Stimulated activated CD8-positive, alpha-beta memory T cell treated with anti-CD3 and anti-CD28 coated beads, Interleukin-7, amount 100 ng/mL, for 48 hours (primary cell): ENCODE results near the gene OR14J1.
"Not testable (repeated sequence)": the region's sequence is repeated elsewhere in the genome, so short reads cannot be mapped to it uniquely, and the experiment has no call there.

Experiments used
- DNase-seq, 2 donors: peaks; one replicate each; pipeline ENCODE4 v3.0.0-alpha.2; 2020; ENCODE audit warnings: low read depth in 1 of 2; ENCODE audit errors: extremely low read depth in 1 of 2

Gene OR14J1, protein sequence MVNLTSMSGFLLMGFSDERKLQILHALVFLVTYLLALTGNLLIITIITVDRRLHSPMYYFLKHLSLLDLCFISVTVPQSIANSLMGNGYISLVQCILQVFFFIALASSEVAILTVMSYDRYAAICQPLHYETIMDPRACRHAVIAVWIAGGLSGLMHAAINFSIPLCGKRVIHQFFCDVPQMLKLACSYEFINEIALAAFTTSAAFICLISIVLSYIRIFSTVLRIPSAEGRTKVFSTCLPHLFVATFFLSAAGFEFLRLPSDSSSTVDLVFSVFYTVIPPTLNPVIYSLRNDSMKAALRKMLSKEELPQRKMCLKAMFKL

DNA sequence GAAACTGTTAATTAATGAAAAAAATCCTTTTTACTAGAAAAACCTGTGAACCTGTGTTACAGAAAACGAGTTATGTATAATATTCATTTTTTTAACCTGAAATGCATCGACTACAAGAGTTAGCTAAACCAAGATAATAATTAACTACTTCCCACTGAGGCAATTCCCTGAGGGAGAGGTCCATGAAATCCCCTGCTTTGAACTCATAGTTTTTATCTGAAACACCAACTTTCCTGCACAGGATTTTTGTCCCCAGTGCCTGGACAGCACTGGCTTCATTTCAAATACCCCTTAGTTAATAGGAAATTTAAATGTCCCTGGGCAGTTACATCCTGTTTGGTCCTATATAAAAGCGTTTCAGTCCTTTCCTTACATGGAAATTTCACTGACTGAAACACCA, at the start of gene OR14J1:
OR14J1 (plus strand) TSS at position 386 of the 400 bp plus-strand sequence. CDS start 4,989 bp downstream, outside the sequence.
- DNase-seq = no peak

DNA sequence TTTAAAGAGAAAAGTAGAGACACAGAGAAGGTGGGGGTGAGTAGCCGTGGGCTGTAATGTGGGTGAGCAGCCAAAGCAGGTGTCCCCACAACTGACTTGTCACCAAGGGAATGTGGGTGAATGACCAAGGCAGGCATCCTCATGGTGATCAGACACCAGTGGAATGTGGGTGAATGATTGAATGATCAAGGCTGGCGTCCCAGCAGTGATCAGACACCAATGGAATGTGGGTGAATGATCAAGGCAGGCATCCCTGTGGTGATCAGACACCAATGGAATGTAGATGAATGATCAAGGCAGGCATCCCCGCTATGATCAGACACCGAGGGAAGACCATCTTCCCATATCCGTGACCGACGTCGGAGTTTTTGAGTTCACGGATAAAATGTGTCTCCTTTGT, 49.8 kb upstream of the OR14J1 start:
- DNase-seq = no peak

DNA sequence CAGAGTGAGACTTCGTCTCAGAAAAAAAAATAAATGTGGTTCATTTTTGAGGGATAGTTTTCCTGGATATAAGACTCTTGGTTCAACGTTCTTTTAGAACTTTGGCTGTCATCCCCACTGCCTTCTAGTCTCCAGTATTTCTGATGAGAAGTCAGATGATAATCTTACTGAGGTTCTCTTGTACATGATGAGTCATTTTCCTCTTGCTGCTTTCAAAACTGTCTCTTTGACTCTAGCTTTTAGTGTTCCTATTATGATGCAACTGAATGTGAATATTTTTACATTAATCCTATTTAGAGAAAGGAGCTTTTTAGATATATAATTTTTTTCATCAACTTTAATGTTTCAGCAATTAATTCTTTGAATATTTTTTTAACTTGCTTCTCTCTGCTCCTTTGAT, 46.0 kb upstream of the OR14J1 start:
- no peak for DNase-seq

DNA sequence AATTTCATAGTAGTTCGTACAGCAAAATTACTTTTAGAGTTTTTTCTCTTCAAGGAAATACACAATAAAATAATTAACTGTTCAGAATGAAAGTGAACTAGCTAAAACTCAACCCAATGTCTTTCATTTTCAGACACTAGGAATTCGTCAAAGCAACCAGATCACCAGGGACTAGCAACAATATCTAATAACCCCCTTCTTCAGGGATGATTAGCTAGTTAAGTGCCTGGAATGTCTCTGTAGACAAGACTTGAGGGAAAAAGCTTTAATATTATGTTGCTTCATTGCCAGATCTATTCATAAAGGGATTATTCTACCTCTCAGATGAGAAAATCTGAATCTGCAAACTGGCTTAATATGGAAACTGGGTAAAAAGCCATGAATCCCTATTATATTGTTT, 41.8 kb upstream of the OR14J1 start:
- DNase-seq = no peak

DNA sequence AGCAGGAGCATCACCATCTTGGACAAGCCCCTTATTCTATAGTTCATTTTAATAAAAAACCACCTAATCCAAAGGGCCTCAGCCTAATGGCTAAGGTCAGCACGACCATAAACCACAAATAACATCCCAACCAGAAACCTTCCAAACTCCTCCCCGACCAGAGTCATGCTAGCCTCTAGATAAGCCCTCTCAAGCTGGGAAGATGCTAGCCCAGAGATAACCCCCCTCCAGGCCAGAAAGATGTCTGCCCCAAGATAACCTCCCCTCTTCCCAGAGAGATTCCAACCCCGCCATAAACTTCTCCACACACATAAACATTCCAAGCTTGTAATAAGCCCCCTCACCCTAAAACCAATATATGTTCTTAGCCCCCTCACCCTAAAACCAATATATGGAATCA, 38.5 kb upstream of the OR14J1 start:
- no peak for DNase-seq

DNA sequence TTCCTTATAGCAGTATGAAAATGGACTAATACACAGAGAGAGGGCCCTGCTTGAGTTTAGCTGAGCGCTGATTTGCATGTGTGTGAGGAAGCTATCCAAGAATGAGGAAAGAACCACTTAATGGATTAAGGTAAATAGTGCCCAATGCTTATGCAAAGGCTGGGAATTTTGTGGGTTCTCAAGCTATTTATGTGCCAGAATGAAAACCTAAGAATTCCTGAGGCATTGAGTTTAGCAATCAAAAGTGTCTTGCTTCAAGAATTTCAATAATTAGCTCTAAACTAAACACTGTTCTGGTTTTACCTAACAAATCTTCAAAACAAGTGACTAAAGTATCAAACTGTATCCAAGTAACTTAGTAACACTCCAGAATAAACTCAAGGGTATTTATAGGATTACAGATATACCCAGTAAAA, 7.0 kb upstream of the OR14J1 start:
- no peak for DNase-seq

DNA sequence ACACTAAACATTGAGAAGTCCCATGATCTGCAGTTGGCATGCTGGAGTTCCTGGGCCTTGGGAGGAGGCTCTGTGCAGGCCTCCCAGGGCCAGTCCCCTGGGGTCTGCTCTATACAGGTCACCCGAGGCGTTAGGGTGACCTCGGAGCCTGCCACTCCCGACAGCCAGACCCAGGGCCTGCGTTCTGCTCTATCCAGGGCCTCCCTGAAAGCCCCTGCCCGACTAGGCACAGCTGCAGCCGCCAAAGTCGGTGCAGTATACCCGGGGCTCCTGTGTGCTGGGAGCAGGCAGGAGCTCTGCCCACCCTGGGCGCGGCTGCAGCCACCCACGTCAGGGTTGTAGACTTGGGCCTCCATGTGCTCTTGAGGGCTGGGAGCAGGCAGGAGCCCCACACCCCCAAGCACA, 6.3 kb upstream of the OR14J1 start:
- no peak for DNase-seq

DNA sequence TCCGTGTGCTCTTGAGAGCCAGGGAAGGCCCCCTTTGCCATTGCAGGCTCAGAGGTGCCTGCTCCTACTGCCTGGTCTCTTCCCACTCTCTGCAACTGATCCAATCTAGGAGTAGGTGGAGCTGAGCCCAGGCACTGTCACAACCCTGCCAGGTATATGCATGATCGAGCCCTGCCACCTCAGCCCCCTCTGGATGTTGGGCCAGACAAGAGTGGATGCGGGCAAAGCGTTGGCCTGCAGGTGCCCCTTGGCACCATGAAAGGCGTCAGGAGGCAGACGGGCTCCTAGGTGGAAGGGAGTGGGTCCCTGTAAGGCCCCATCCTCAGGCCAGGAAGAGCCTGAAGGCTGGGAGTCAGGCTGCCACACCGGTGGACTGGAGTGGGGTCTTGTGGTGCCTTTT, 5.9 kb upstream of the OR14J1 start:
- DNase-seq = no peak

DNA sequence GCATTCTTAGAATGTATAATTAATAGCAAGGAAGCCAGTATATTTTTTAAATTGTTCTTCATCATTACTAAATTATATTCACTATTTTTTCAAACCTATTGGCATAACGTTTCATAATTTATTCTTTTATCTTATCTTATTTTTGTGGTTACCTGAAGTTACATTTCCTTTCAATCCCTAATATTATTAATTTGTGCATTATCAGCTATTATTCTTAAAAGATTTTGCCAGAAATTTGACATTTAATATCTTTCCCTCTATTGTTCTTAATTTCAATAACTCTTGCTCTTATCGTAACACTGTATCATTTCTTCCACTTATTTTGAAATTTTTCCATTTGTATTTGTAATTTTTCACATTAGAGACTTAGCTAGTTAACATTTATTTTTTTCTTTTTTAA, 18.4 kb downstream of the OR14J1 start:
- DNase-seq = no peak

DNA sequence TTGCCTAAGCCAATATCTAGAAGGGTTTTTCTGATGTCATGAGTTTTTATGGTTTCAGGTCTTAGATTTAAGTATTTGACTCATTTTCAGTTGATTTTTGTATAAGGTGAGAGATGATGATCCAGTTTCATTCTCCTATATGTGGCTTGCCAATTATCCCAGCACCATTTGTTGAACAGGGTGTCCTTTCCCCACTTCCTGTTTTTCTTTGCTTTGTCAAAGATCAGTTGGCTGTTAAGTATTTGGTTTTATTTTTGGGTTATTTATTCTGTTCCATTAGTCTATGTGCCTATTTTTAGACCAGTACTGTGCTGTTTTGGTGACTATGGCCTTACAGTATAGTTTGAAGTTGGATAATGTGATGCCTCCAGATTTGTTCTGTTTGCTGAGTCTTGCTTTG, 21.8 kb downstream of the OR14J1 start:
- DNase-seq = not testable (repeated sequence)

DNA sequence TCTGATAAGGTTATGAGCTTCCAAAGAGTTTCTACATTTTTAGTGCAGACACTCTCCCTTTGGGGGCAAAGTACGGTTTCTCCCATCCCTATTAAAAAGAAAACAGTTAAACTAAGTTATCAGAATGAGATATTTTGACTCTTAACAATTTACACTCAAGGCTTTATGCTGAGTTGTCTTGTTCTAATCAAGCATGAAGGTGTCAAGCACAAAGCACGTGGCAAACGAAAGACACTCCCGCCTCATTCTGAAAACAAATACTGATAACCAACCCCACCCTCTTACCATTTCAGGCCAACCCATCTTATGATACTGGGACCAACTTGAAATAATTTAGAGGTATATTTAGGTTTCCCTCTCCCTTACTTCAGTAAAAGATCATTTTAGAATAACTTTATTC, 24.3 kb downstream of the OR14J1 start:
- no peak for DNase-seq

DNA sequence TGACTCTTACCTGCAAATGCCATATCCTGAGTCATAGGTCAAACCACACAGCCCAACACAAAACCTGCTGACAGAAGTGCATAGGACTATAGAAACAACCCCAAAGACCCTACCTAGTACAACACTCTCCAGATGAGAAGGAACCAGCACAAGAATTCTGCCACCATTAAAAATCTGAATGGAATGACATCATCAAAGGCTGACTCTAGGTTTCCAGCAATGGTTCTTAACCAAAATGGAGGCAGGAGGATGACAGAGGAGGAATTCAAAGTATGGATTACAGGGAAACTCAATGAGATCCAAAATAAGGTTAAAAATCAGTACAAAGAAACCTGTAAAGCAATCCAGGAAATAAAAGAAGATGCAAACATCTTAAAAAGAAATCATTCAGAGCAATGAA, 31.2 kb downstream of the OR14J1 start:
- DNase-seq = no peak

DNA sequence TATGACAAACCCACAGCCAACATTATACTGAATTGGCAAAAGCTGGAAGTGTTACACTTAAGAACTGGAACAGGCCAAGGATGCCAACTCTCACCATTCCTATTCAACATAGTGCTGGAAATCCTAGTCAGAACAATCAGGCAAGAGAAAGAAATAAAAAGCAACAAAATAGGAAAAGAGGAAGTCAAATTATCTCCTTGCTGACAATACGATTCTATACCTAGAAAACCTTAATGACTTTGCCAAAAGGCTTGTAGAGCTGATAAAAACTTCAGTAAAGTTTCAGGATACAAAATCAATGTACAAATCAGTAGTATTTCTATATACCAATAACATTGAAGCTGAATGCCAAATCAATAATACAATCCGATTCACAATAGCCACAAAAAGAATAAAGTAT, 34.8 kb downstream of the OR14J1 start:
- no peak for DNase-seq

DNA sequence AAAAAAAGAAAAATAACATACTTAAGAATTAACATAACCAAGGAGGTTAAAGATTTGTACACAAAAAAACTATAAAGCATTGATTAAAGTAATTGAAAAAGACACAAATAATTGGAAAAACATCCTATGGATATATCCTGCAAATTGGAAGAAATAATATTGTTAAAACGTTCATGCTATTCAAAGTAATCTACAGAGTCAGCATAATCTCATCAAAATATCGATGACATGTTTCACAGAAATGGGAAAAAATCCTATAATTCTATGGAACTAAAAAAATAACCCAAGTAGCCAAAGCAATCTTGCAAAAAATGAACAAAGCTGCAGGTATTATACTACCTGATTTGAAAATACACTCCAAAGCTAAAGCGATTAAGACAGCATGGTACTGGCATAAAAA, 43.9 kb downstream of the OR14J1 start:
- no peak for DNase-seq

DNA sequence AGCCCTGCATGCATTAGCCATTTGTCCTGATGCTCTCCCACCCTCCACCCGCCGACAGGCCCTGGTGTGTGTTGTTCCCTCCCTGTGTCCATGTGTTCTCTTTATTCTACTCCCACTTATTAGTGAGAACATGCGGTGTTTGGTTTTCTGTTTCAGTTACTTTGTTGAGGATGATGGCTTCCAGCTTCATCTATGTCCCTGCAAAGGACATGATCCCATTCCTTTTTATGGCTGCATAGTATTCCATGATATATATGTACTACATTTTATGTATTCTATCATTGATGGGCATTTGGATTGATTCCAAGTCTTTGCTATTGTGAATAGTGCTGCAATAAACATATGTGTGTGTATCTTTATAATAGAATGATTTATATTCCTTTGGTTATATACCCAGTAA, 47.8 kb downstream of the OR14J1 start:
- DNase-seq = not testable (repeated sequence)

DNA sequence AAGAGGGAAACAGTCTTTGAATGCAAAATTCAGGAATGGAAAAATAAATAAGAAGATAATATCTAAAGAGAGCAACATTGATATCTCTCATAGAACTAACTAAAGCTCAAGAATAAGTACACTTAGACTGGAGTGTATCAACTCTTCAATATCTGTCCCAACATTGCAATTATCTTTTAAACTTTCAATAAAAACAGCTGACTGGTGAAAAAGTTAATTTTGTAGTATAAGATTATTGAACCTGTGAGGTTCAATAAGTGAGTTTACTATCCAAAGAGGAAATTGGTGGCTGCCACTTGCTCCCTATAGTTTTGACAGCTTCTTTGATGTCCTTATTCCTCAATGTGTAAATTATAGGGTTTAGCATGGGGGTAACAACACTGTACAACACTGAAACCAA, 53.5 kb downstream of the OR14J1 start:
- DNase-seq = no peak

DNA sequence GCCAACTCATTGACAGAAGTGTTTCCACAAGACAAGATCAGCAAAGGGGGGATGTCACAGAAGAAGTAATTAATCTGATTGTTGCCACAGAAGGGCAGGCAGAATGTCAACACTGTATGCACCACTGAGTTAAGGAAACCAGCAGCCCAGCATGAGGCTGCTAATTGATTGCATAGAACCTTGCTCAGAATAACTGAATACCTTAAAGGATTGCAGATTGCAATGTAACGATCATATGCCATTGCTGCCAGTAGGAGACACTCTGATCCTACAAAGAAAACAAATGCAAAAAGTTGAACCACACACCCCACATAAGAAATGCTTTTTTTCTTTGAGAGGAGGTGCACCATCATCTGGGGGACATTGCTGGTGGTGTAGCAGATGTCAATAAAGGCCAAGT, 54.1 kb downstream of the OR14J1 start:
- no peak for DNase-seq
